HTERT RPE-1 (cell line): Measurements from ENCODE around the gene SLC13A4.
"Not testable (repeated sequence)": the region's sequence is repeated elsewhere in the genome, so short reads cannot be mapped to it uniquely, and the experiment has no call there.

ENCODE experiments used
- in situ Hi-C: fragments of 300-500 bp; cut with MboI; formaldehyde crosslinking; loops from 4 replicates; pipeline ENCODE4 v1.14.3; 2020; ENCODE audit warnings: low sequenced_read_pairs

Gene SLC13A4

GRCh38 chr7:135704074-135704473, 23.9 kb downstream of the SLC13A4 start:
- in situ Hi-C loops: no loop called here

- in situ Hi-C loops: no loop called here
Measured at GRCh38 chr7:135697276-135698049, 30.5 kb downstream of the SLC13A4 start.

DNA sequence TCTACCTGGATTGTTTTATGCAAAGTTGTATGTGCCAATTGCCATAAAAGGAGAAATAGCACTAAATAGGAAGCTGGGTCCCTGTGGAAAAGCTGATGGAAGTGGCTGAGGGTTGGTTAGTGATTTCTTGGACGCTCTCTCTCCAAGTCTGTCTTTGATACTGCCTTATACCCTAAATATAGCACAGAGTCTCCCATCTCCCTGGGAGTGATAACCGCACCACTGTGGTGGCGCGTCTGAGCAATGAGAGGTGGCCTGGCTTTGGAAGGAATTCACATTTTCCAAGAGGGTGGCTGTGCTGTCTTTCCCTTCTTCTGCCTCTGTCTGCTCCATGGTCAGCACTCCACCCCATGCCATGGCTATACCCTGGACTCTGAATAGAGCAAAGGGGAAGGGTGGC, 34.4 kb downstream of the SLC13A4 start:
- in situ Hi-C loops: no loop called here

DNA sequence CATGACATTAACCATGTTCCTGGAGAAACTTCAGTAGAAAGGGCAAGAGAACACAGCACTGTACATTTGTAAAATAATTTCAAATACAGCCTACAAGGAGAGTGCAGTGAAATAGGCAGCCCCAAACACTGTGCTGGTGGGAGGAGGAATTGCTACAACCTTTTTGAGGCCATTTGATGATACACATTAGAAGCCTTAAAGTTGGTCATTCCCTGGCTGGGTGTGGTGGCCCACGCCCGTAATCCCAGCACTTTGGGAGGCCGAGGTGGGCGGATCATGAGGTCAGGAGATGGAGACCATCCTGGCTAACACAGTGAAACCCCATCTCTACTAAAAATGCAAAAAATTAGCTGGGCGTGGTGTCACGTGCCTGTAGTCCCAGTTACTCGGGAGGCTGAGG, 35.4 kb downstream of the SLC13A4 start:
- in situ Hi-C loops: not testable (repeated sequence)

- in situ Hi-C loops: no loop called here
Measured at GRCh38 chr7:135692055-135692454, 35.9 kb downstream of the SLC13A4 start.

DNA sequence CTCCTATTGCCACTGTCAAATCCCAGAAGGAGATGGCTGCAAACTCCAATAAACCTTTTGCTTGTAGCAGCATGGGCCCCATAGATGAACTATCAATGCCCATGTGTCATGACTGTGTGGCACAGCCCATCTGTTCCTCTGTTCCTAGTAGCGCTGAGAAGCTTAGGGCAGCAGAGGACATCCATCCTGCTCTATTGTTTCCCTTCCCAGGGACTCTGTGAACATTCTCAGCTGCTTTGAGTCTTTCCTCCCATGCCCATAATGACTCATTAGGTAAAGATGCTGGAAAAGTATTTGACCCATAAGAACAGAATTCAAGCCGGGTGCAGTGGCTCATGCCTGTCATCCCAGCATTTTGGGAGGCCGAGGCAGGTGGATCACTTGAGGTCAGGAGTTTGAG, 37.4 kb downstream of the SLC13A4 start:
- in situ Hi-C loops: no loop called here

DNA sequence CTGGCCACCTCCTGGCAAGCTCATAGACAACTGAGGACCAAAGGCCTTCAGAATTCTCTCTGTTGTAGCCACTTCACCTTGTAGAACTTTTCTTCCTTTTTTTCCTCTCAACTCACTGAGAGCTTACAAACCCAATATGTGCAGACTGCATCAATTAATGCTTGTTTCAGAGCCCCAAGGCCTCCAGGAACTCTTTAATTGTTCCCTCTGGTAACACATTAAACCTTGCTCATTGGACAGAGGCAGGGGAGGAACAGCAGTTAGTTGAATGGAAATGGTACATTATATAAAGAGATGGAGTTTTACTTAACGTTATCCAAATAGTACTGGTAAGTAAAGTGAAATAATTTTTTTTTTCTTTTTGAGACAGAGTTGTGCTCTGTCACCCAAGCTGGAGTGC, 40.5 kb downstream of the SLC13A4 start:
- in situ Hi-C loops: no loop called here

- in situ Hi-C loops: no loop called here
Measured at GRCh38 chr7:135685306-135686084, 42.5 kb downstream of the SLC13A4 start.

DNA sequence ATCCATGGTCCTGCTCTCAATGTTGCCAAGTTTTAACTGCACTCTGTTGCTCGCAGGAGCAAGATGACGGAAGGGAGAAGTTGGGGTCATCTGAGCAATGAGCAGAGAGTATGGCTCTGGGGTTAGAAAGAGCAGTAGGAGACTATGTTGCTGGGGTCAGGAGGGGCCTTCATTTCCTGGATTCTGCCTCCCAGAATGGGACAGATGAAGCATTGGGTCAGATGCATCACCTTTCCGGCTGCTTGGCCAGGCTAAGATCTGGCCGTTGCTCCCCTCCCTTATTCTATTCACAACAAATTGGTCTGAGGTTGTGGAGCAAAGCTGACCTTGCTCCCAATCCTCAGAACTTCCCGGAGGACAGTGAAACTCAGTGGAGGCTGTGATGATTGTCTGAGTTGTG, 43.3 kb downstream of the SLC13A4 start:
- in situ Hi-C loops: no loop called here

GRCh38 chr7:135684136-135684535, 43.9 kb downstream of the SLC13A4 start:
- in situ Hi-C loops: no loop called here

DNA sequence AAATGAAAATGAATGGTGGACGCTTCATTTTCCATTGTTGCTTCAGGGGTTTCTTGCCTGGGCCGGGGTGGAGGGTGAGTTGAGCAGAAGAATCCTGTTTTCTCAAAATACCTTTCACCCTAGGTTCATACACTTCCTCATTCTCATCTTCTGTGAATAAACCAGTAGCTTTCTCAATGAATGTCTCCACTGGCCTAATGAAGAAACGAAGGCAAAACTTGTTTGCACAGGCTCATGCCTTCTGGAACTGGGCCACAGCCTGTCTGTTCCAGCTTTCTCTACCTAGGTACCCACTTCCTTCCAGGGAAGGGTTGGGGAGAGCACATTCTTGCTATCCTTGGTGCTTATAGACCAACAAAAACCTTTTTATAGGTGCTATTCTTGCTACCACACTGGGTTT, 44.4 kb downstream of the SLC13A4 start:
- in situ Hi-C loops: no loop called here

- in situ Hi-C loops: no loop called here
Measured at GRCh38 chr7:135682191-135682590, 45.8 kb downstream of the SLC13A4 start.

- in situ Hi-C loops: no loop called here
Measured at GRCh38 chr7:135681762-135682161, 46.2 kb downstream of the SLC13A4 start.

DNA sequence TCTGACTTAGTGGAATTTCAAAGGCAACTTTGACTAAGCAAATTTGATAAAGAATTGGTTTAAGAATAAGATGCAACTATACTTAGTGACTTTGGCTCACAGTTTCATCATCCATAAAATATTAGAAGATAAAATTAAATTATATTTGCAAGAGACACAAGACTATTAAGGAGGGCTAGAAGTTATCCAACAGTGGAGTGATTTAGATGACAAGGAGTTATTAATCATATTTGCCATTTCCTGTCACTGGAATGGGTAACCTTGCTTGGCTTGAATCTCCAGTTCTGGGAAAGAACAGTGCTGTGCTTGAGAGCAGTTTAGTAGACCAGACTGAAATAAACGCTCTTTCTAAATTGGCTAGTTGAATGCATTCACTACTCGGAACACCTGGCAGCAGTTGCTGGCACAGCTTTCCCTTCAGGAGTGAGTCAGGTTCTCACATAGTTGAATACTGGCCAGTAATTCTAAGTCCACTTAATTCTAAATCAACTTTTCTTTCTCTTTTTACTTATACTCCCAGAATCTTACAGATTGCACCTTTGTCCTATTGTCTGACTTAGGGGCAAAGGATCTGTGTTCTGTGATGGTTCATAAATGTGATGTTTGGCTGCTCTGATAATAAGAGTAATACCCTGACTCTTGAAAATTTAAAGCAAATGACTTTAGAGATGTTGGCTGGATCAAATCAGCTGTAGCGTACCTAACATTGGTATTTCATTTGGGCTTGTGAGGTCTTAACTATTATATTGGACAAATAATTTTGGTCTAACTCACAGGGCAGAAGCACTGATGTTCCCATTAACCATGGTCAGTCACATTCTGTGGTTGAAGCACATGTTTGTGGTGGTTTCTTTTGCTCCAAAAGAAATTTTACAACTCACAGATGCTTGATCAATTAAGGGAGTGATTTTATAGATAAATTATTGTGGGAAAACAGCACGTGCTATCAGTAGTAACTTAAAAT, 49.1 kb downstream of the SLC13A4 start:
- in situ Hi-C loops: no loop called here

DNA sequence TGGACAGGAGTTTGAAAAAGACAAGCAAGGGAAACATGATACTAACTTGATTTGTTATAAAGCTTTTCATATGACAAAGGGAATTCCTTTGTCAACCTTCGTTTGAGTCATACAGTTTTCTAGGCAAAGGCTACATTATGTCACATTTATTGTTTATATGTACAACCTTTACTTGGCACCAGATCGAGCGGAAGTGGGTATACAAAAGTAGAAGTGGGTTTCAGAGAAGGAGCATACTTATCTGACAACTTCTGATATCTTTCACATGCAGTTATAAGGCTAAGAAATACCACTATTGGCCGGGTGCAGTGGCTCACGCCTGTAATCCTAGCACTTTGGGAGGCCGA, 54.7 kb downstream of the SLC13A4 start:
- in situ Hi-C loops: no loop called here

GRCh38 chr7:135672560-135673359, 55.2 kb downstream of the SLC13A4 start:
- in situ Hi-C loops: no loop called here

DNA sequence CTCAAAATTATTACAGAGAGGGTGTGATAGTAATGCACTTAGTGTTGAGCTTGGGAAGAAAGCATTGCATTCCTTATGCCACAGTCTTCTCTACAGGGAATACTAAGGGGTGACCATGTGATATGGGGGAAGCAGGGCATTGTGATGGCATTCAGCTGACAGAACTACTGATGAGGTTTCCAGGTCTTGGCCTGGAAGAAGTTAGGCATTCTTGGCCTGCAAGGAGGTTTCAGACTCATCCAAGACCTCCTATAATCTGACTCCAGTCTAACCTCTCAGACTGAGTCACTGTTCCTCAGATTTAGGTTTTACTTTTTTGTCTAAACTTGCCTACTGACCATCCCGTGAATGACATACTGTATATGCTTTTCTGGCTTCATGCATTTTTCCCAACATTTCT, 57.8 kb downstream of the SLC13A4 start:
- in situ Hi-C loops: no loop called here

DNA sequence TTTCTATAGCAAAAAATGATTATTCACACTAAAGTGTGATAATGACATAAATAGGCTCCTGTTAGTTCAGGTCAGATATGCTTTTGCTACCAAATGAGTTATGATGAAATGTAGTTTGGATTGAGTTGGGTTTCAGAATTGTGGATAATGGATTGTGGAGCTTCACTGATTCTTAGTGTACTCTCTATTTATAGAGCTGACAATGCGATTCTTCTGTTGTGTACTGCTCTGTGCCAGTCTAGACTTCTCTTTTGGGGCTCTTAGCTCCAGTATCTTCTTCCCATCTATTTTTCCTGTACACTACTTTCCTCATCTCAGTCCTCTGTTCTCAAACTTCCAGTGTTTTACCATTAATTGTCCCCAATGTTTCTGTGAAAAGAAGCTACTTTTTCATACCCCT, 58.2 kb downstream of the SLC13A4 start:
- in situ Hi-C loops: no loop called here

- in situ Hi-C loops: not testable (repeated sequence)
Measured at GRCh38 chr7:135668852-135669395, 59.1 kb downstream of the SLC13A4 start.

DNA sequence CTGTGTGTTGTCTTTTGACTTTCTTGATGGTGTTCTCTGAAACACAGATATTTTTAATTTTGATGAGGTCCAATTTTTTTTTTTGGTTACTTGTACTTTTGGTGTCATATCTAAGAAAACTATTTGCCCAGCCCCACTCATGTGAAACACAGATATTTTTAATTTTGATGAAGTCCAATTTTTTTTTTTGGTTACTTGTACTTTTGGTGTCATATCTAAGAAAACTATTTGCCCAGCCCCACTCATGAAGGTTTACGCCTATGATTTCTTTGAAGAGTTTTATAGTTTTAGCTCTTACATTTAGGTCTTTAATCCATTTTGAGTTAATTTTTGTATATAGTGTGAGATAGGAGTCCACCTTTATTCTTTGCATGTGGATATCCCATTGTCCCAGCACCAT, 60.4 kb downstream of the SLC13A4 start:
- in situ Hi-C loops: not testable (repeated sequence)
